GM21723 (cell line): Measurements from ENCODE around the gene C1R.

ENCODE experiments used
- ATAC-seq: cut with Tn5 transposase; IDR thresholded peaks from one replicate; pipeline ENCODE4 v1.9.1; 2021; ENCODE audit warnings: mild to moderate bottlenecking, moderate library complexity; ENCODE audit not compliant: unreplicated experiment

C1R gene

DNA sequence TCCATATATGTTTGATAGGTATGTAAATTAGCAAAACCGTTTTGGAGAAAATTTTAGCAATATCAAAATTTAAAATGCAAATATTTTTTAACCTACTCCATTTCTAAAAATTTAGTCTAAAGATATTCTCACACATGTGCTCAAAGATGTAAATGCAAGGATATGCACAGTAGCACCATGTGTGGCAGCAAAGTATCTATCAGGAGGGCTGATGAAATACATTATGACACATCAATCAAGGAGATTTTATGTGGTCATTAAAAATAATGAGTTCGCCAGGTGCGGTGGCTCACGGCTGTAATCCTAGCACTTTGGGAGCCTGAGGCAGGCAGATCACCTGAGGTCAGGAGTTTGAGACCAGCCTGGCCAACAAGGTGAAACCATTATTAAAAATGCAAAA is 8.0 kb upstream of the C1R start:
- no peak for ATAC-seq

DNA sequence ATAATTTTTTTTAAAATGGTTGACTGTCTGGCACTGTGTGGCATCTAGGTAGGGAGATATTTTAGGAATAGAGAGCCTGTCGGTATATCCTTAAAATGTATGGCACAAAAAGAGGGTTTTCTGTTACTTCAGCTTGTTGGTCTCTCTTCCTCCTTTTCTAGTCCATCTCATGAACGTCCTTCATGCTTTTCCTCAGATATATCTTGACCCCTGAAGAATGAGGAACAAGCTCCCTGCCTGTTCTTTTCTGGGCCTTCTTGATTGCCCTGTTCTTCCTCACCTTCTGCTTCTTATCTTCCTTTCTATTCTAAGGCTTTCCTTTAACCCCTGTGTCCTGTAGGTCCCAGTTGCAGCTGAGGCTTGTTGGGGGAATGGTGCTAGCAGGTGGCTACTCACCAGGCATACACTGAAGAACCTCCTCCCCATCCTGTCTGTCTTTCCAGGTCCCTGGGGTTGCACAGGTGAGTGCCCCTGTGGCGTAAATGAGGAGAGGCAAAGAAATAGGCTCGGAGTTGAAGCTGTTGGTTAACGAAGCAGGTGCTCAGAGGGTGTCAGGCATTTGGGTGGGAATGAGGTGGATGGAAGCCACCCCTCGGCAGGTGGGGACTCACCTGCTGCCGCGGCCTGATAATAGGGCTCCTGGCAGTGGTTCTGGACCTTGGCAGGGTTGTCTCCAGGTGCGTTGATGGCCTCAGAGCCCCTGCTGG is 7.2 kb upstream of the C1R start:
- ATAC-seq, result no peak

DNA sequence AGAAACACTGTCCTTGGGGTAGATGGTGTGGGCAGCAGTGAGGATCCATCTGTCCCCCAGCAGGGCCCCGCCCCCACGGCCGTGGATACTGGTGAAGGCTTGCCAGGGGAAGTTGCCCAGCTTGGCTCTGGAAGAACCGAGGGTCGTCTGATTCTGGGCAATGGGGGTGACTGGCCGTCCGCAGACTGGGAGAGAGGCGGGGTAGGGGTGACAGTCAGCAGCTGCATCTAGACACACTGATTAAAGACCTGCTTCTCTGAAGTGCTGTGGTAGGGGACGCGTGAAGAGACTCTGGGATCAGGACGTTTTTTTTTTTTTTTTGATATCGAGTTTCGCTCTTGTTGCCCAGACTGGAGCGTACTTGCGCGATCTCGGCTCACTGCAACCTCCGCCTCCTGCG is 4.7 kb upstream of the C1R start:
- ATAC-seq, result no peak

DNA sequence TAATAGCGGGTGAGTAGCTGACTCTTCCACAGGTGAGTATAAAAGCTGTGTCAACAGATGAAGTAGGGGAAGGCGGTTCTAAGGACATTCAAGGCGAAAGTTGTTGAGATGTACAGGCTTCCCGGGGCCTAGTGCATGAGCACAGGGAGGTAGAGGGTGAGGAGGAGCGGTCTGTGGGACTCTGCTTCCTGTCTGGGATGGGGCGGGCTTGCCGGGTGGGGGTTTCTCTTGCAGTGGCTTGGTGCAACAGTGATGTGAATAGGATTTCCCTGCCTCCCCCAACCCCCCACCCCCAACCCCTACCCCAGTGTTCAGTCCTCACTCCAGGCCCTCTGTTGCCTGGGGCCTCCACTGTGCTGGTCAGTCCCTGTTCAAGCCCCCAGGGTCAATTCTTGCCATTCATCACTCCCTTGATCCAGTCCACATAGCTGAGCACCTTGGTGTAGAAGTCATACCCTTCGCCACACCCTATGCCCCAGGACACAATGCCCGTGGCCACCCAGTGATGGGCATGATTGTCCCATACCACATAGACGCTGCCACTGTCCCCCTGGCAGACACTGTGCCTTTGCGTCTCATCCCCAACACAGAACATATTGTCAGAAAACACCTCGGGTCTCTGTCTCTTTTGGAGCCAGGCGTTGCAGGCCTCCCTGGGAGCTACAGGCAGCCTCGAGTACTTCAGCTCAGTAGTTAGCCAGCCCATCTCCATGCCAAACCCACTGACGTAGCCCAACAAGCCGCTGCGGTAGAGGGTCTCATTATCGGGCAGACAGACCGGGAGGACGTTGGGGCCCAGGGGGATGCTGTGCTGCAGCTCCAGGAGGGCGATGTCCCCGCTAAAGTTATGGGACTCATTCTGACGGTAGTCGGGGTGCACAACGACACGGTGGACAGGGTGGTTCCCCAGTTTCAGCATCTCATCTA is 4.0 kb upstream of the C1R start:
- ATAC-seq, result no peak

DNA sequence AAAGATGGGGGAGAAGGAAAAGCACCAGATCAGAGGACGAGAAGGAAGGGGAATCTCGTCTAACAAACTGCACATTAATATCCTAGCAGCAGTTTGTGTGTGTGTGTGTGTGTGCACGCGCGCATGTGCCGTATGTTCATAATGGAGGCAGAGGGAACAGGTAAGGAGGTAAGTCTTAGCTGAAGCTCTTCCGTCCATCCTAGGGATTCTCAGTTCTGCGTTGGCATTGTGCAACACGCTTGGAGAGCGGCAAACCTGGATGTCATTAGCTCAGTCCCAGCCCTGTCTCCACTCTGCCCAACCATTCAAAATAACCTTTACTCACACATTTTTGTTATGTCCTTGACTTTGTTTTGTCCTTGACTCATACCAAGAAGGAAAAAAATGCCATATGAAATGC is 1.6 kb upstream of the C1R start:
- no peak for ATAC-seq

DNA sequence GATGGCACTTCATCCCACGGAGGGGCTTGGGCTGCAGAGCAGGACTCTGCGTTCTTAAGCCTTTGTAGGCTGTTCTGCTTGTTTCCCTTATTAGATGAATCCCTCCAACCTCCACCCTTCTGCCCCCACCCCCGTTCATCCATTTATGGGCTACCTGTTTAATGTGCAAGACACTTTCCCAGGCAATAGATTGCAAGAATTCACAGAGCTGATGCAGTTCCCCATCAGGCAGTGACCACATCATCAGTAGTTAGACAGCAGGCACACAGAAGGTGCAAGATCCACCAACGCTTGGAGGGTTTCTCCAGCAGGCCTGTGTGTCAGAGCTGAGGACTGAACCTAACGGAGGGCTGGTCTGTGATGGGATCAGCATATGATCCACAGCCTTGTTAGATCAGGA is 1.2 kb upstream of the C1R start:
- no peak for ATAC-seq

DNA sequence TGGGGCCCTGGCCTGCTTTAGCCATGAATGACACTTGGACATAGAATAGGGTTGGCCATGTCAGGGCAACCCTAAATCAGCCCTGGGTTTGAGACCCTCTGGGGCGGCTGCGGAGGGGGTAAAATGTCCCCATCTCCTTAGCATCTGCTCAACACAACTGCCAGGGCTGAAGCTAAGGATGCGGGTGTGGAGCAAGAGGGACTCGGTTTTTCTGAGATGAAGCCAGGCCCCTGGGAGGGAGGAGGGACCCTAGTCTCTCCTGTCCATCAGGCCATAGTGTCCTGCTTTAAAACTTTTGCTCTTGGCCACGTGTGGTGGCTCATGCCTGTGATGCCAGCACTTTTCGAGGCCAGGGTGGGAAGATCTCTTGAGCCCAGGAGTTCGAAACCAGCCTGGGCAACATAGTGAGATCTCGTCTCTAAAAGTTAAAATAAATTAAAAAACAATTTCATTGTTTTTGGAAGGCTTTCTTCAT is 778 bp upstream of the C1R start:
- no peak for ATAC-seq

DNA sequence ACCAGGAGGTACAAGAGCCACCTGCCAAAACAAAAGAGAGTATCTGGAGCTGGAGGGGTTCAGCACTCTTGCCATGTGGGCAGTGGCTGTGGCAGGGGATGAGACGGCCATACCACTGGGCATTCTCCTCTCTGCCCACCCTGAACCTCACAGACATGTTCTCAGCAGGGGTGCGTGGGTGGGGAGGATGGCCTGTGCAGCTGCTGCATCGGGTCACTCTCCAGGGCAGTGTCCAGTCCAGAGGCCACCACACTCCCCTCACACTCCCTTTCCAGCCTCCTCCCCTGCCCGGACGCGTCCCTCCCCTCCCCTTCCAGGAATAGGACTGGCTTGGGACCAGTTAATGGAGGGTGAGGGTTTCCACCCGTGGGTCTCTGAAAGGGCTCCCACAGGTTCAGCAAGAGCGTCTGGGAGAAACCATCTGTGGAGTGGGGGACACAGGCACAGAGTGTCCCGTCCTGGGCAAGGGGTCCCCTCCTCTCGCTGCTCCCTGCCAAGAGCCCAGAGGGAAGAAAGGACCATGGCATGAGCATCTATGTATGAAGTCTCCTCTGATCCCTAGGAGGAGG is 501 bp downstream of the C1R start:
- ATAC-seq, result no peak

DNA sequence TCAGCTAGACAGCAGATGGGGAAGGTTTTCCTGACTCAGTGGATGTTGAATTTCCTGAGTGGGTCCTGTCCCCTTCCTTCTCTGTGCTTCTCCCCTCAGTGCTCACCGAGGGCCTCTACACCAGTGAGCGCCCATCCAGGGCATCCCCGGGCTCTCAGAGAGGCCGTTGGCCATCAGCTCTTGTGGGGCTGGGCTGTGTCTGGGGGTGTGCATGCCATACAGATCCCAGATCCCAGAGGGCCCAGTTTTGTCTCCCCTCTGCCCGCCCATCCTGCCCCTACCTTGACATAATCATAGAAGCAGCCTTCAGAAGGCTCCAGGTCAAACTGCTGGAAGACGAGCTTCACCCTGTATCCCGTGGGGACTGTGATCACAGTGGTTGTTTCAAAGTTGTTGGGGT is 1.1 kb downstream of the C1R start:
- no peak for ATAC-seq

DNA sequence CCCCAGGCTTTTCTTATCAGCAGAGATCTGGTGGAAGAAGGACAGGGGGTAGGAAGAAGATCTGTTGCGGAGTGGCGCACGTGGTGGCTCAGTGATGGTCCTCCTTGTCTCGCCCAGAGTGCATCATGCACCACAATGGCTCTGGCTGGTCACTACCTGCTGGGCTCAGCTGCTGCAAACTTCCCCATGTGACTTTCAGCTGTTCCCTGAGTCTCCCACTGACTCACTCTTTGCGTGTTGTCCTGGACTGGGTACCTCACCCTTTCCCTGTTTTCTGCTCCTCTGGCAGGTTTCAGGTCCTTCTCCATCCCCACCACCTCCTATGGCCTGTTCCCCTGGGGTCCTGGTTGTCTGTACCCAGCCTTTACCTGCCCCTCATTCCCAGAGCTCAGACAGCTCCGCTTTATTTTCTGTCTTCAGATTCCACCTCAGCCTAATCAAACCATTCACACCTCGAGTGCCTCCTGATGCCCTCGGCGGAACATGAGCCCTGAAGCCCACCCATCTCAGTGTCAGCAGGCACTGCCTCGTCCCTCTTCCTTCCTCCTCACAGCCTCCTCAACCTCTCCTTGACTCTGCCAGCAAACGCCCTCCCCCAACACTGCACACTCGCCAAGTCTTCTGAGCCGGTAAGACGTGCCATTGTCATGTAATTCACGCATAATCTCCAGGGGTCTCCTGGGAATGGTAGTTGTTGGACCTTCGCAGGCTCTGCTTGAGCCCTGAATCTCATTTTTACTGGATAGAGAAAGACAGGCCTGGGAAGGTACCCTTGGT is 1.8 kb downstream of the C1R start:
- ATAC-seq, result no peak

DNA sequence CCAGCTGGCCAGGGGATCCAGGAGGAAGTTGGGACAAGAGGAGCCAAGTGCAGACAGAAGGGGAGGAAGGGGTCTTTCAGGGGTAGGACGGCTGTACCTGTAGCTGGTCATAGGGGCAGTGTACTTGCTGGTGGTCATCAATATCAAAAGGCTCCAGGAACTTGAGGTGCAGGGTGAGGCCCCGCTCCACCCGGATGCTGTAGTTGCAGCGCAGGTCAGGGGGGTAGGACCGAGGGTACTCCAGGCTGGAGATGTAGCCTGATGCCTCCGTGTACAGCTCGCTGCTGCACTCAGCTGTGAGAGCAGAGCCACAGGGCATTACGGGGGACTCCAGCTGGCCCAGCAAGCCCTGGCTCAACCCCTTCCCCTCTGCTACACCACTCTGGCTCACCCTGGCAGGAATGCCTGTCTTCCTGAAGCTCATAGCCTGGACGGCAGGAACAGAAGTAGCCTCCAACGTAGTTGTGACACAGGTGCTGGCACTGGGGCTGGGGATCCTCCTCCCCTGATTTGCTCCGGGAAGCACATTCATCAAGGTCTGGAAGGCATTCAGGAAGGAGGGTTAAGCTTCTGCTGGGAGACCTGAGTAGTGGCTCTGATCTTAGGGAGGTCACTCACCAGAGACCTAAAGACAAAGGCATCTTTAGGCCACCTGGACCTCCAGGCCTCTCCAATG is 2.9 kb downstream of the C1R start:
- ATAC-seq, result no peak

DNA sequence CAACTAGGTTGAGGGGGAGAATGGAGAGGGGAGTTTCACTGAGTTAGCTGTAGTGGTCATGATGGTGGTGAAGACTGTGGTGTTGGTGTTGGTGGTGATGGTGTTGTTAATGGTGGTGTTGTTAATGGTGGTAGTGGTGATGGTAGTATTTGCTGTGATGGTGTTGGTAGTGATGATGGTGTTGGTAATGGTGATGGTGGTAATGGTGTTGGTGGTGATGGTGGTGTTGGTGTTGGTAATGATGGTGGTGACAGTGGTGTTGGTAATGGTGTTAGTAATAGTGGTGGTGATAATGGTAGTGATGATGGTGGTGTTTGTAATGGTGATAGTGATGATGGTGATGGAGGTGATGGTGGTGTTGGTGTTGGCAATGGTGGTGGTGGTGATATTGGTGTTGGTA is 9.1 kb downstream of the C1R start:
- no peak for ATAC-seq

DNA sequence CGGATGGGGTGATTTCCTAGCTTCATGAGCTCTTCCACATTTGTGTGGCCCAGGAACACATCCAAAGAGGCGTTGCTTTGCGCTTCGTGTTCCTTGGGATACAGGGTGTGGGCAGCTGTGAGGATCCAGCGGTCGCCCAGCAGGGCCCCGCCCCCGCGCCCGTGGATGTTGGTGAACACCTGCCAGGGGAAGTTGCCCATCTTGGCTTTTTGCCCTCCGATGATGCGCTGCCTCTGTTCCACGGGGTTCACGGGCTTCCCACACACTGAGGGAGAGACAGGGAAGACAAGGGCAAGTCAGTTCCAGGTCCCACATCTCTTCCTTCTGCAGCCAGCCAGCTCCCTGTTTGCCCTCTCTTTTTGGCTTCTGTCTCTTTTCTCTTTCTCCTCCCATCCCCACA is 11.2 kb downstream of the C1R start:
- no peak for ATAC-seq

DNA sequence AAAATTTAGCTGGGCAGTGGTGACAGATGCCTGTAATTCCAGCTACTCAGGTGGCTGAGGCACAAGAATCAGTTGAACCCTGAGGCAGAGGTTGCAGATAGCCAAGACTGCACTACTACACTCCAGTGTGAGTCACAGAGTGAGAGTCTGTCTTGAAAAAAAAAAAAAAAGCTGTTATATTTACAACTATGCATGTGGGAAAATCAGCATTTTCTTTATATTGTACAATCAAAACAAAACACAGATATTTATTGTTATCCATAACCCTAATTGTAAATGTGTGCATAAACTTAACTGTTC is 12.5 kb downstream of the C1R start:
- ATAC-seq, result no peak

DNA sequence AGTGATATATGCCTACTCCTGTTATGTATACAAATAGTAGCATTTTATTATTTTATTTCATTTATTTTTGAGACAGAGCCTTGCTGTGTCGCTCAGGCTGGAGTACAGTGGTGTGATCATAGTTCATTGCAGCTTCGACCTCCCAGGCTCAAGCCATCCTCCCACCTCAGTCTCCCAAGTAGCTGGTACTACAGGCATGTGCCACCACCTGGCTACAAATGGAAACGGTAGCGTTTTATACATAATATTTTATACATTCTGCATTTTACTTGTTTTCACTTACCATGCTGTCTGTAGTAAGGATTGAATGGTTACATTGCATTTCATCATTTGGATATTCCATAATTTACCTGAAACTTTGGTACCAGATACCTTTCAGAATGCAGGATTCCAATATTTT is 14.1 kb downstream of the C1R start:
- ATAC-seq, result no peak

DNA sequence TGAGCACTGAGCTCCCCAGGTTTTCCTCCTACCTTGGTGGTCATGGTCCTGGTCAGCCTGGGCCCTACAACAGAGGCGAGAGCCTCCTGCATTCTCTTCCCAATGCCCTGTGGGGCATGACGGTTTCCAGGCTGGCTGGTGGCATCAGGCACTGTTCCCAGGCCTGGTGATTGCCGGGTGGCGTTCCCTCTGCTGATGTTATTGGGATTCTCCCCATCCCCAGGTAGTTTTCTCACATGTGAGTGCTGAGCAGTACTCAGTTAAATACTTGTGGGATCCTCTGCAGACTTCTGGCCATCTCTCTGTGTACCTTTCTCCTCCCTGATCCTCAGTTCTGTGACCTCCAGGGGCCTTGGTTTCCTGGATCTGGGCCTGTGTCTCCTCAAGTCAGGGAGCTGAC is 15.8 kb downstream of the C1R start:
- ATAC-seq, result no peak

DNA sequence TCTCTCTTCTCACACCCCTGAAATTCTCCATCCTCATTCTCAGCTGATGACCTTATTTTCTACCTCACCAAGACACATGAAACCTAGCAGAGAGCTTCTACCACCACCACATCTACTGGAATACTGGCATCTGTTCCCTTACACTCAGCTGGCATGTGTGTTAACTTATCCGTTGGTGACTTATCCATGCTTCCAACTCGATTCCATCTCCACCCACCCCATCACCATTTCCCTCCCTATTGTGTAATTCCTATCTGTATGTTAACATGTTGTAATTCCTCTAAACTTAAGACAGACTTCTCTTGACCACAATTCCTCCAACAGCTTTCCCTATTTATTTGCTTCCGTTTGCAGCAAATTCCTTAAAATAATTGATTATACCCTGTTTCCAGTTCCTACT is 16.3 kb downstream of the C1R start:
- no peak for ATAC-seq

DNA sequence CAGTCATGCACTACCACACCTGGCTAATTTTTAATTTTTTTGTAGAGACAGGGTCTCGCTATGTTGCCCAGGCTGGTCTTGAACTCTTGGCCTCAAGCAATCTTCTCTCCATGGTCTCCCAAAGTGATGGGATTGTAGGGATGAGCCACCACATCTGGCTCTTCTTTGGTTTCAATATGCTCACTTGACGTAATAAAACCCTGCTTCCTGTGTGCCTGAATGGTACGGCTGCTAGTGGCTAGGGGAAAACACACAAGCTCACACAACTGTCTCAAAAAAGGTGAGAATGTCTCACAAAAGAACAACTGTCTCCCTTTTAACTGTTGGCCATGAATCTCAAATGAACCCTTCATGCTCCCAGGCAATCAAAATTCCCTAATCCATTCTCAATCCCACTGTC is 16.7 kb downstream of the C1R start:
- no peak for ATAC-seq

DNA sequence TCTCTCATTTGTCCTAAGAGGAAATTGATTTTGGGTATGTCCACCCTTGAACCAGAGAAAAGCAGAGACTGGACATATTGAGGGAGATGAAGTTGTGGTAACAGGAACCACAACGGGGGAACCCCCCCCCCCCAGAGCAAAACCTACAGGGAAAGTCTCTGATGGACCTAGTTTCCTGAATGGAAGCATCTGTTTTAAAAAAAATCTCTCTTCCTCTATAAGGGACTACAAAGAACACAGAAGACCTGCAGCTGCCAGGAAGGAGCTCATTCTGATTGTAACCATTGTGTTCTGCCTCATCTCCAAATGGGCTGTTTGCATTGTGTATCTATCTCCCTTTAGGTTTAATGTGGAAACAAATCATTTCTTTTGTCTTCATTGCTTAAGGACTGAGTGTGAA is 18.3 kb downstream of the C1R start:
- ATAC-seq, result no peak

DNA sequence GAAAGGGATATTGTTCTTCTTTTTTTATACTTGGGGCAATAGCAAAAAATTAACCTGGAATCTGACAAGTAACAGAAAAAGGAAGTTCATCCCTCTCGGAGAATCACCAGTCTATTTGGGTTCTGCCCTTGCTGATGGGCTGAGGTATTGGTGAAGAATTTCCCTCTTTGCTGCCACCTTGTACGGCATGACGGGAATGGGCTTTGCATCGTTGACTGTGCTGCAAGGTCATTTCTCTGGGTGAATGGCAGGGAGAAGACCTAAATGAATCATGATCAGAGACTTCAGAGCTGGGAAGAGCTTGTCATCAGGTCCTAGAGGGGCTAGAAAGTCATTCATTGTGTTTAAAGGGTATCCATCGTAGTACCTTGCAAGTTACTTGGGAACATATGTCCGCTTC is 19.7 kb downstream of the C1R start:
- no peak for ATAC-seq

DNA sequence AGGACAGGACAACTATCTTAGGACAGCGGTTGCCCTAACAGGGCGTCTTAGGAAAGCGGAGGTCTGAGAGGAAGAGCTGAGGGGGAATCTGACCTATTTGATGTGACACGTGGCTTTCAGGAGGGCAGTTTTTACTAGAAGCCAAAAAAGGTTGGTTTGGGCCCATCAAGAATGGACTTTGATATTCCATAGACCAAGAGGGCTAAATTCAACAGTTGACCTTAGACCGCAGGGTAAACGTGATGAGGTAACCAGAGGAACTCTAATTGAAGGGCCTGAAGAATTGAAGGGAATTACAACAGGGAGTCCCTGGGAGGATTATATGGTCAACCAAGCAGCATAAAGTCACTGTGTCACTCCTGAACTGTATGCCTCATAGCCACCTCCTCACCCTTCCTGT is 20.2 kb downstream of the C1R start:
- no peak for ATAC-seq
